WTC11 (cell line): Measurements from ENCODE around the gene ARAF. TPM values are rescaled to one million over a fixed set of nuclear protein-coding genes. Genes with fewer than 3 reads are reported as not detected.

ENCODE experiments used
- ATAC-seq: fragments of 200-7000 bp; cut with Tn5 transposase; 2 replicates; pipeline ENCODE4 v1.10.0; 2021; ENCODE audit warnings: mild to moderate bottlenecking, moderate library complexity
- CTCF ChIA-PET: fragments of 300-600 bp; sonication (Branson Sonifier 250); formaldehyde crosslinking; loops from one replicate; lab custom pipeline; 2021; ENCODE audit warnings: antibody characterized with exemption; lab: Charles Lee
- POLR2A ChIA-PET: fragments of 350-600 bp; sonication (Branson Sonifier 250); formaldehyde crosslinking; loops from one replicate; lab custom pipeline; 2021; ENCODE audit warnings: antibody characterized with exemption; lab: Charles Lee
- DNase-seq: peaks from one replicate; pipeline ENCODE4 v3.0.0; 2021; ENCODE audit warnings: low spot score
- H3K27ac Mint-ChIP-seq: 2 replicates; pipeline ENCODE4 v1.8.0; 2021; ENCODE audit warnings: mixed read lengths
- H3K27me3 Mint-ChIP-seq: 2 replicates; pipeline ENCODE4 v1.8.0; 2021; ENCODE audit warnings: low read depth, mild to moderate bottlenecking, moderate library complexity, mixed read lengths
- H3K36me3 Mint-ChIP-seq: 2 replicates; pipeline ENCODE4 v1.8.0; 2021; ENCODE audit warnings: mixed read lengths
- H3K4me1 Mint-ChIP-seq: 2 replicates; pipeline ENCODE4 v1.8.0; 2022; ENCODE audit warnings: mixed read lengths
- H3K4me3 Mint-ChIP-seq: 2 replicates; pipeline ENCODE4 v1.8.0; 2021; ENCODE audit warnings: mild to moderate bottlenecking, moderate library complexity, mixed read lengths
- H3K9me3 Mint-ChIP-seq: 2 replicates; pipeline ENCODE4 v1.8.0; 2021; ENCODE audit warnings: mixed read lengths
- CREM ChIP-seq: sonication (generic); formaldehyde crosslinking; IDR thresholded peaks from 2 replicates; pipeline ENCODE4 v1.8.1; 2022; ENCODE audit warnings: mild to moderate bottlenecking, missing genetic modification reagents, moderate library complexity
- ETV6 ChIP-seq: sonication (generic); formaldehyde crosslinking; IDR thresholded peaks from 2 replicates; pipeline ENCODE4 v1.8.1; 2022; ENCODE audit warnings: mild to moderate bottlenecking, missing genetic modification reagents
- FOXP1 ChIP-seq: sonication (generic); formaldehyde crosslinking; IDR thresholded peaks from 2 replicates; pipeline ENCODE4 v1.8.0; 2022; ENCODE audit warnings: missing genetic modification reagents, mild to moderate bottlenecking, moderate library complexity, borderline replicate concordance
- GABPB1 ChIP-seq: sonication (generic); formaldehyde crosslinking; IDR thresholded peaks from 2 replicates; pipeline ENCODE4 v1.8.1; 2023; ENCODE audit warnings: mild to moderate bottlenecking, missing genetic modification reagents
- MYBL2 ChIP-seq: sonication (generic); formaldehyde crosslinking; IDR thresholded peaks from 2 replicates; pipeline ENCODE4 v1.8.1; 2023; ENCODE audit warnings: mild to moderate bottlenecking, moderate library complexity, missing genetic modification reagents
- NFYB ChIP-seq: sonication (generic); formaldehyde crosslinking; conservative IDR thresholded peaks from 2 replicates; pipeline ENCODE4 v1.8.0; 2022; ENCODE audit warnings: low read depth, missing genetic modification reagents
- NR1H2 ChIP-seq: sonication (generic); formaldehyde crosslinking; IDR thresholded peaks from 2 replicates; pipeline ENCODE4 v1.9.0; 2021; ENCODE audit warnings: mild to moderate bottlenecking, moderate library complexity, missing genetic modification reagents
- SP1 ChIP-seq: sonication (generic); formaldehyde crosslinking; conservative IDR thresholded peaks from 2 replicates; pipeline ENCODE4 v1.8.1; 2022; ENCODE audit warnings: missing genetic modification reagents
- total RNA-seq: library from RNA; stranded (reverse); gene quantifications from 3 replicates; pipeline ENCODE4 v1.2.3, GENCODE V29; 2021
- TF ChIP-seq, protein P1 (sequence below): fragments of 250-450 bp; sonication (Bioruptor Pico); IDR thresholded peaks from 2 replicates; pipeline ENCODE4 v1.9.0; 2021; ENCODE audit warnings: mild to moderate bottlenecking, borderline replicate concordance
- TF ChIP-seq, protein P2 (sequence below): sonication (generic); formaldehyde crosslinking; IDR thresholded peaks from 2 replicates; pipeline ENCODE4 v1.8.1; 2023; ENCODE audit warnings: mild to moderate bottlenecking, missing genetic modification reagents, borderline replicate concordance
- TF ChIP-seq, protein P3 (sequence below): fragments of 200-600 bp; IDR thresholded peaks from 2 replicates; pipeline ENCODE4 v1.8.0; 2022; ENCODE audit warnings: antibody characterized with exemption
- TF ChIP-seq, protein P4 (sequence below): sonication (generic); formaldehyde crosslinking; IDR thresholded peaks from 2 replicates; pipeline ENCODE4 v1.8.0; 2022; ENCODE audit warnings: missing genetic modification reagents

ARAF gene
- total RNA-seq, 1 experiment from 2014 or later = 55.1 TPM

DNA sequence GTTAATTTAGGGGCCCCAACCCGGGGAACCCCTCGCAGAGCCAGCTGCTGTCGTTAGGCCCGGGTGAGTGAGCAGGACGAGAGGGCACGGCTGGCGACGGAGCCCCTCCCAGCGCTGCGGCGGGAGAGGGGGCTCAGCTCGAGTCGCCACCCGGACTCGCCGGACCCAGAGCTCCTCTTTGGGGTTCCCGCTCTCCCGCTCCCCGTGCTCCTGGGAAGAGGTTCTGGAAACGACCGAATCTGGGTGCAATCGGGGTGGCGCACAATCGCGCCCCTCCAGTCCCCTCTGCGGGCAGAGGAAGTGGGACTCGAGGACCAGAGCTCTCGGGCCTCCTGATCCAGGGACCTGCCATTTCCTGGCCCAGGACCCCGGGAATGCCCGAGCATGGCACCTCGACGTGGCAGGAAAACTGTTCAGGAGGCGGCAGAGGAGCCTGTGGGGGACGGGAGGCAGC is 37.3 kb upstream of the ARAF start (continued):
- TF ChIP-seq, protein P1, sequence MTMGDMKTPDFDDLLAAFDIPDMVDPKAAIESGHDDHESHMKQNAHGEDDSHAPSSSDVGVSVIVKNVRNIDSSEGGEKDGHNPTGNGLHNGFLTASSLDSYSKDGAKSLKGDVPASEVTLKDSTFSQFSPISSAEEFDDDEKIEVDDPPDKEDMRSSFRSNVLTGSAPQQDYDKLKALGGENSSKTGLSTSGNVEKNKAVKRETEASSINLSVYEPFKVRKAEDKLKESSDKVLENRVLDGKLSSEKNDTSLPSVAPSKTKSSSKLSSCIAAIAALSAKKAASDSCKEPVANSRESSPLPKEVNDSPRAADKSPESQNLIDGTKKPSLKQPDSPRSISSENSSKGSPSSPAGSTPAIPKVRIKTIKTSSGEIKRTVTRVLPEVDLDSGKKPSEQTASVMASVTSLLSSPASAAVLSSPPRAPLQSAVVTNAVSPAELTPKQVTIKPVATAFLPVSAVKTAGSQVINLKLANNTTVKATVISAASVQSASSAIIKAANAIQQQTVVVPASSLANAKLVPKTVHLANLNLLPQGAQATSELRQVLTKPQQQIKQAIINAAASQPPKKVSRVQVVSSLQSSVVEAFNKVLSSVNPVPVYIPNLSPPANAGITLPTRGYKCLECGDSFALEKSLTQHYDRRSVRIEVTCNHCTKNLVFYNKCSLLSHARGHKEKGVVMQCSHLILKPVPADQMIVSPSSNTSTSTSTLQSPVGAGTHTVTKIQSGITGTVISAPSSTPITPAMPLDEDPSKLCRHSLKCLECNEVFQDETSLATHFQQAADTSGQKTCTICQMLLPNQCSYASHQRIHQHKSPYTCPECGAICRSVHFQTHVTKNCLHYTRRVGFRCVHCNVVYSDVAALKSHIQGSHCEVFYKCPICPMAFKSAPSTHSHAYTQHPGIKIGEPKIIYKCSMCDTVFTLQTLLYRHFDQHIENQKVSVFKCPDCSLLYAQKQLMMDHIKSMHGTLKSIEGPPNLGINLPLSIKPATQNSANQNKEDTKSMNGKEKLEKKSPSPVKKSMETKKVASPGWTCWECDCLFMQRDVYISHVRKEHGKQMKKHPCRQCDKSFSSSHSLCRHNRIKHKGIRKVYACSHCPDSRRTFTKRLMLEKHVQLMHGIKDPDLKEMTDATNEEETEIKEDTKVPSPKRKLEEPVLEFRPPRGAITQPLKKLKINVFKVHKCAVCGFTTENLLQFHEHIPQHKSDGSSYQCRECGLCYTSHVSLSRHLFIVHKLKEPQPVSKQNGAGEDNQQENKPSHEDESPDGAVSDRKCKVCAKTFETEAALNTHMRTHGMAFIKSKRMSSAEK (CRISPR knock-in tag) = no peak
- TF ChIP-seq ETV6 = no peak
- no peak for TF ChIP-seq NFYB (CRISPR knock-in tag)

DNA sequence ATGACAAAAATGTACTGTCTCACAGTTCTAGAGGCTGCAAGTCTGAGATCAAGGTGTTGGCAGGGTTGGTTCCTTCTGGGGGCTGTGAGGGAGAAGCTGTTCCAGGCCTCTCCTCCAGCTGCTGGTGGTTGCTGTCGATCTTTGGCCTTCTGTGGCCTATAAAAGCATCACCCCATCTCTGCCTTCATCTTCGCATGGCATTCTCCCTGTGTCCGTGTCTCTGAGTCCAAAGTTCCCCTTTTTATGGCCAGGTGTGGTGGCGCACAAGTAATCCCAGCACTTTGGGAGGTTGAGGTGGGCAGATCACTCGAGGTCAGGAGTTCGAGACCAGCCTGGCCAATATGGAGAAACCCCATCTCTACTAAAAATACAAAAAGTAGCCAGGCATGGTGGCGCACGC is 31.5 kb upstream of the ARAF start:
- Mint-ChIP-seq H3K36me3 (no peaks in the 10 kb centered on the region), H3K27me3 (no peaks in the 10 kb centered on the region; the same call in 1 of the 2 replicates), H3K27ac (no peak overlapping the region), H3K4me3 (no peak overlapping the region), H3K9me3 (no peaks in the 10 kb centered on the region), H3K4me1 (no peaks in the 10 kb centered on the region)
- no peak for DNase-seq
- ChIA-PET POLR2A (no interaction called here), CTCF (interaction anchor here (0.7 kb wide), 1 partner anchor 26 kb away, joined by 3 read pairs; no protein-coding TSS in a partner anchor)
- TF ChIP-seq, protein P1 (CRISPR knock-in tag) = no peak
- no peak for TF ChIP-seq GABPB1
- TF ChIP-seq CREM = no peak
- no peak for TF ChIP-seq NR1H2 (CRISPR knock-in tag)
- TF ChIP-seq, protein P2, sequence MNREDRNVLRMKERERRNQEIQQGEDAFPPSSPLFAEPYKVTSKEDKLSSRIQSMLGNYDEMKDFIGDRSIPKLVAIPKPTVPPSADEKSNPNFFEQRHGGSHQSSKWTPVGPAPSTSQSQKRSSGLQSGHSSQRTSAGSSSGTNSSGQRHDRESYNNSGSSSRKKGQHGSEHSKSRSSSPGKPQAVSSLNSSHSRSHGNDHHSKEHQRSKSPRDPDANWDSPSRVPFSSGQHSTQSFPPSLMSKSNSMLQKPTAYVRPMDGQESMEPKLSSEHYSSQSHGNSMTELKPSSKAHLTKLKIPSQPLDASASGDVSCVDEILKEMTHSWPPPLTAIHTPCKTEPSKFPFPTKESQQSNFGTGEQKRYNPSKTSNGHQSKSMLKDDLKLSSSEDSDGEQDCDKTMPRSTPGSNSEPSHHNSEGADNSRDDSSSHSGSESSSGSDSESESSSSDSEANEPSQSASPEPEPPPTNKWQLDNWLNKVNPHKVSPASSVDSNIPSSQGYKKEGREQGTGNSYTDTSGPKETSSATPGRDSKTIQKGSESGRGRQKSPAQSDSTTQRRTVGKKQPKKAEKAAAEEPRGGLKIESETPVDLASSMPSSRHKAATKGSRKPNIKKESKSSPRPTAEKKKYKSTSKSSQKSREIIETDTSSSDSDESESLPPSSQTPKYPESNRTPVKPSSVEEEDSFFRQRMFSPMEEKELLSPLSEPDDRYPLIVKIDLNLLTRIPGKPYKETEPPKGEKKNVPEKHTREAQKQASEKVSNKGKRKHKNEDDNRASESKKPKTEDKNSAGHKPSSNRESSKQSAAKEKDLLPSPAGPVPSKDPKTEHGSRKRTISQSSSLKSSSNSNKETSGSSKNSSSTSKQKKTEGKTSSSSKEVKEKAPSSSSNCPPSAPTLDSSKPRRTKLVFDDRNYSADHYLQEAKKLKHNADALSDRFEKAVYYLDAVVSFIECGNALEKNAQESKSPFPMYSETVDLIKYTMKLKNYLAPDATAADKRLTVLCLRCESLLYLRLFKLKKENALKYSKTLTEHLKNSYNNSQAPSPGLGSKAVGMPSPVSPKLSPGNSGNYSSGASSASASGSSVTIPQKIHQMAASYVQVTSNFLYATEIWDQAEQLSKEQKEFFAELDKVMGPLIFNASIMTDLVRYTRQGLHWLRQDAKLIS (CRISPR knock-in tag) = no peak
- no peak for TF ChIP-seq MYBL2 (CRISPR knock-in tag)
- no peak for TF ChIP-seq SP1 (CRISPR knock-in tag)
- TF ChIP-seq, protein P3, sequence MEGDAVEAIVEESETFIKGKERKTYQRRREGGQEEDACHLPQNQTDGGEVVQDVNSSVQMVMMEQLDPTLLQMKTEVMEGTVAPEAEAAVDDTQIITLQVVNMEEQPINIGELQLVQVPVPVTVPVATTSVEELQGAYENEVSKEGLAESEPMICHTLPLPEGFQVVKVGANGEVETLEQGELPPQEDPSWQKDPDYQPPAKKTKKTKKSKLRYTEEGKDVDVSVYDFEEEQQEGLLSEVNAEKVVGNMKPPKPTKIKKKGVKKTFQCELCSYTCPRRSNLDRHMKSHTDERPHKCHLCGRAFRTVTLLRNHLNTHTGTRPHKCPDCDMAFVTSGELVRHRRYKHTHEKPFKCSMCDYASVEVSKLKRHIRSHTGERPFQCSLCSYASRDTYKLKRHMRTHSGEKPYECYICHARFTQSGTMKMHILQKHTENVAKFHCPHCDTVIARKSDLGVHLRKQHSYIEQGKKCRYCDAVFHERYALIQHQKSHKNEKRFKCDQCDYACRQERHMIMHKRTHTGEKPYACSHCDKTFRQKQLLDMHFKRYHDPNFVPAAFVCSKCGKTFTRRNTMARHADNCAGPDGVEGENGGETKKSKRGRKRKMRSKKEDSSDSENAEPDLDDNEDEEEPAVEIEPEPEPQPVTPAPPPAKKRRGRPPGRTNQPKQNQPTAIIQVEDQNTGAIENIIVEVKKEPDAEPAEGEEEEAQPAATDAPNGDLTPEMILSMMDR = no peak
- TF ChIP-seq, protein P4, sequence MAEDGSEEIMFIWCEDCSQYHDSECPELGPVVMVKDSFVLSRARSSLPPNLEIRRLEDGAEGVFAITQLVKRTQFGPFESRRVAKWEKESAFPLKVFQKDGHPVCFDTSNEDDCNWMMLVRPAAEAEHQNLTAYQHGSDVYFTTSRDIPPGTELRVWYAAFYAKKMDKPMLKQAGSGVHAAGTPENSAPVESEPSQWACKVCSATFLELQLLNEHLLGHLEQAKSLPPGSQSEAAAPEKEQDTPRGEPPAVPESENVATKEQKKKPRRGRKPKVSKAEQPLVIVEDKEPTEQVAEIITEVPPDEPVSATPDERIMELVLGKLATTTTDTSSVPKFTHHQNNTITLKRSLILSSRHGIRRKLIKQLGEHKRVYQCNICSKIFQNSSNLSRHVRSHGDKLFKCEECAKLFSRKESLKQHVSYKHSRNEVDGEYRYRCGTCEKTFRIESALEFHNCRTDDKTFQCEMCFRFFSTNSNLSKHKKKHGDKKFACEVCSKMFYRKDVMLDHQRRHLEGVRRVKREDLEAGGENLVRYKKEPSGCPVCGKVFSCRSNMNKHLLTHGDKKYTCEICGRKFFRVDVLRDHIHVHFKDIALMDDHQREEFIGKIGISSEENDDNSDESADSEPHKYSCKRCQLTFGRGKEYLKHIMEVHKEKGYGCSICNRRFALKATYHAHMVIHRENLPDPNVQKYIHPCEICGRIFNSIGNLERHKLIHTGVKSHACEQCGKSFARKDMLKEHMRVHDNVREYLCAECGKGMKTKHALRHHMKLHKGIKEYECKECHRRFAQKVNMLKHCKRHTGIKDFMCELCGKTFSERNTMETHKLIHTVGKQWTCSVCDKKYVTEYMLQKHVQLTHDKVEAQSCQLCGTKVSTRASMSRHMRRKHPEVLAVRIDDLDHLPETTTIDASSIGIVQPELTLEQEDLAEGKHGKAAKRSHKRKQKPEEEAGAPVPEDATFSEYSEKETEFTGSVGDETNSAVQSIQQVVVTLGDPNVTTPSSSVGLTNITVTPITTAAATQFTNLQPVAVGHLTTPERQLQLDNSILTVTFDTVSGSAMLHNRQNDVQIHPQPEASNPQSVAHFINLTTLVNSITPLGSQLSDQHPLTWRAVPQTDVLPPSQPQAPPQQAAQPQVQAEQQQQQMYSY (CRISPR knock-in tag) = no peak
- TF ChIP-seq FOXP1 (CRISPR knock-in tag) = no peak
- ATAC-seq = no peak
